ENCODE measurements around the gene ASB1.
"Not testable (repeated sequence)": the region's sequence is repeated elsewhere in the genome, so short reads cannot be mapped to it uniquely, and the experiment has no call there.

ASB1 gene

DNA sequence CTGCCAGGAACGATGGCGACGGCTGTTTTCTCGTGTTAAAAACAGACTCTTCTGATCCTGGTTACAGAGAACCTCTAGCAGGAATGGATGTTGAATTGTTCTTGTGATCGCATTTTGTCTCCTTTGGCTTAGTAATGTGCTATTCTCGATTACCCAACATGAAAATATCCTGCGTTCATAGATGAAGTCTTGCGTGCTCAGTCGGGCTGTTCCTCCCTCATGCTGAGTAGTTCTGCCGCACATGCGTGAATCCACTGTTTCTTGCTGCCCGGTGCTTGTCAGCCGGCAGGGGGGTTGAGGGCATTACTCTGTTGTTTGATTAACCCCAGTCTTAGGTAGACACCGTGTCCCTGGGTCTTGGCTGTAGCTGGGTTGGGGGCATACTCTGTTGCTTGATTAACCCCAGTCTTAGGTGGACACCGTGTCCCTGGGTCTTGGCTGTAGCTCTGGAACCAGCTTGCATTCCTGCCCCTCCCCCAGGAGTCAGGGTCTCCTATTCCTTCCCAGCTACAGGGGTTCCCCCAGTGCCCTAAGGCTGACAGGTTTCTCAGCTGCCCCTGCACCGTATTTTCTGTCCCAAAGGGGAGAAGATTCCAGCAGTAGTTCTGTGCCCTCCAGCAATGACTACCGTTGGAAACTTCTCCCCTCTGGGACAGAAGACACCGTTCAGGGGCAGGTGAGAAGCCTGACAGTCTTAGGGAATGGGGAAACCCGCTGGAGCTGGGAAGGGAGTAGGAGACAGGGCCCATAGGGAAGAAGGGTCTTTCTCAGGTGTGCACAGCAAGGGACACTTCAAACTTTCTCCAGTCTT is 22.1 kb upstream of the ASB1 start:
- no peak for DNase-seq (ENCODE audit: low read depth in 3 of 3)

DNA sequence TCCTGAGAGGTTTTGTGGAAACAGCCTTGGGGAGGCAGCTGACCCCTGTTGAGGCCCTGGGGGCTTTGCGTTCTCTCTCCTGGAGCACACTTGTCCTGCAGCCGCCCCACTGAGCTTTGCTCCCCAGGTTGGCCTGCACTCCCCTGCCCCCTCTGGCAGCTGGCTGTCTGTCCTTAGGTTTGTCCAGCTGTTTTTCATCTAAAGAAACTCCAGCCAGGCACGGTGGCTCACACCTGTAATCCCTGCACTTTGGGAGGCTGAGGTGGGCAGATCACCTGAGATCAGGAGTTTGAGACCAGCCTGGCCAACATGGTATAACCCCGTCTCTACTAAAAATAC is 21.5 kb upstream of the ASB1 start:
- not testable (repeated sequence) for DNase-seq (ENCODE audit: low read depth in 3 of 3)

DNA sequence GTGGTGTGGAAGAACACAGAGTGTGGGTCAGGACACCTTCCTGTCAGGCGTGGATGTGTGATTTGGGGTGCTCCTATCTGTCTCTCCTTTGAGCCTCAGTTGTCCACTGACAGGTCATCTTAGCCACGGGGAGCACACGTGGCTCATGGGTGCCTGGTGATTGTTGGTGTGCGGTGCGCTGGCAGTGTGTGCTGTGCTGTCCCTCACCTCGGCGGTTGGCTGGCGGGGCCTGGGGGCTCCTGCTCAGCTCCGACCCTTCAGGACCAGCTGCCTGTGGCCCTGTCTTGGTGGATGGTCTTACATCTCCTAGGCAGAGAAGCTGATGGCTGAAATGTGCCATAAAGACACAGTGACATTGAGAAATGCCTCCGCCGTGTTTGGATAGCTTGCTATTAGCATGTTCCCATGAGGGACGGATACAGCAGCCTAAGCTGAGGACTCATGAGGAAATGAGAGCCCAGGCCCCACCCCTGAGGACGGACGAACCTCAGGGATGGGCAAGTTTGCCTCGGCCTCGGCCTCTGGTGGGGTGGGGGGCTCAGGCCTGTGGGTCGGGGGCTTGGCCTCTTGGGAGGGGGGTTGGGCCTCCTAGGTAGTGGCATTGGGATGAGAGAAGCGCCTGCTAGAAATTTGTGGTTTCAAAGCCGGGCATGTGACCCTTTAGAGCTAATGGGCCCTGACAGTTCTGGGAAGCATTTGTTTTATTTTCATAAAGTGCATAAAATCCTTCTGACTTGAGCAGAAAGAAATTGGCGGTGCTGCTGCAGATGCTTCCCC is 20.3 kb upstream of the ASB1 start:
- DNase-seq (ENCODE audit: low read depth in 3 of 3), result no peak

DNA sequence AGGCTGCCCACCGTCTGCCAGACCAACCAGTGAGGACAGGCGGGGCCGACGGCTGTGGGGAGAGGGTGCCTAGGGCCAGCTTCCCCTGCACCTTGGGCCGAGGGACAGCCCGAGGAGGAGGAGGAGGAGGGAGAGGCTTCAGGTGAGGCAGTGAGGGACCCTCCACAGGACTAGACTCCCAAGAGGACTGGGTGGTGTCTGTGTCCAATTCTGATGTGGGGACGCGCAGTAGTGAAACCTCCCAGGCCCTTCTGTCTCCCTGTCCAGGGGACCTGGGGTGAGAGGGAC is 19.8 kb upstream of the ASB1 start:
- DNase-seq (ENCODE audit: low read depth in 3 of 3), result no peak

DNA sequence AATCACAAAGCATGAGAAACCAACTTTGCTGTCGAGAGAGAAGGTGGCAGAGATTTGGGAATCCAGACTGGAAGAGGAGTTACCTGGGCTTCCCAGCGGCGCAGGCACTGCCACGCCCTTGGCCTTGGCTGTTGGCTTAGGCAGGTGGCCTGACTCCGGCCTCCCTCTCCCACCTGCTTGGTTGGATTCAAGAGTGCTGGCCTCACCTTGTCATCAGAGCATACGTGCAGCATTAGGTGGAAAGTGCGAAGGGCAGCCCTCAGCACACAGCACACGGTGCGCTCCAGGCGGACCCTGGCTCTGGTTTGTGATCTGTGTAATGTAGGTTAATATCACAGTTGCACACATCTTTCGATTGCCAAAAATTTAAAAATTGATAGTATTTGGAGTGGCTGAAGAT is 19.2 kb upstream of the ASB1 start:
- no peak for DNase-seq (ENCODE audit: low read depth in 3 of 3)

DNA sequence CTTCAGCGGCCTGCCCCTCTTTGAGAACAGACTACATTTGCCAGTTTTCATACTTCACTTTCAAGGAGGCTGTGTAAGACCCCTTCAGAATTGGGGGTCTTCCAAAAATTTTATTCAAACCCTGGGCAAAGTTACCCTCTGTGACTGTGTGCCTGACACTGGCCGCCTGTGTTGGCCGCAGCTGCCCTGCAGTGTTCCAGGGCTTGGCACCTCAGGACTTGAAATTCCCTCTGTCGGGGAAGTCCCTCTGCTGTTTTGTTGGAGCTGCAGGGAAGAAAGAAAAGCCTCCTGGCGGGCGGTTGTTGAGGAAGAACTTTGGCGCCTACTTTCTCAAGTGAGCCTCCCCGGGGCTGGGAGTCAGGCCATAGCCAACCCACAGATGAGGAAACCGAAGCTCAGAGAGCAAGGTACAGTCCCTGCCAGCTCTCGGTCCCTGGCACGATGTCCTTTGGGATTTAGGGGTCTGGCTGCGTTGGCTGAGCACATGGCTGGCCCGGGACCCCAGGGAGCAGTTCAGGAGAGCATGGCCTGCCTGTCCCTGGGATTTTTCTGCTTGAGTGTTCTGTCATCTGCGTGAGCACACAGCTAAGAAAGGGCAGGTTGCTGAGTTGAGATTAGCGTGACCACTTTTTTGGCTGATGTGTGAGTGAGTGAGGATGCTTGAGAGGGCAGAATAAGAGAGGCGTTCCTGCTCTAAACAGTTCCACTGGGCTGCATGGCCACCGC is 17.9 kb upstream of the ASB1 start:
- no peak for DNase-seq (ENCODE audit: low read depth in 3 of 3)

DNA sequence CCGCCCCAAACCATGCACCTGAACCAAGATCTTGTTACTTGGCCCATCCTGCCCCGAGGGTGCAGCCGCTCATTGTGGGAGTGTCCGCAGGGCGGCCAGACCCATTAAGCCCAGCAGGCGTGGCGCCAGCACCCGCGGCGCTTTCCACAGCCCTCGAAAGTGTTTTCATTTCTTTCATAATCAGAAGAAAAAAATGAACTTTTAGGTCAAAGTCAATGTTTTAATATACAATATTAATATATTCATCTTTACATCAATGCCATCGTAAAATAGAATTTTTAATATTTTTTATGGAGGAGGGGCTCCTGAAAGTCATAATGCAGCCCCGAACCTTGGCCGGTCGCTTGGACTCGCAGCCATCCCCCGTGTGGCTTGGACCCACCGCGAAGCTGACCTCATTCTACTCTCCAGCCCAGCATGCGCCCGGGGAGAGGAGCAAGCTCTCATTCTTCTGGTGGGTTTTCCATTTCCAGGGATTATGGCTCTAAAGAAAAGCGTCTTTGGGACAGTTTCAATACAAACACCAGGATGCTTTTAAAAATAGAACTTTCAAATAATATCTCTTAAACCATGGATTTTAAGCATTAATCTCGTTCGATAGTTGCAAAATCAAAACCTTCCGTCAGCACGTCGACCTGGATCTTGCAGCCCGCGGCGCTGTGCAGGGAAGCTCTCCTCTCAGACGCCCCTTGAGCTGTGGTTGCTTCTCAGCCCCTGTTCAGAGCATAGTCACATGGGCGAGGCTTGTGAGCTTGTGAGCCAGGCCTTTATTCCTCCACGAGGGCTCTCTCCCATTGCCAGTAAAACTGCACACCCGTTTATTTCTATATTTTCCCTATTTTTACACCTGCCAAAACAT is 17.2 kb upstream of the ASB1 start:
- no peak for DNase-seq (ENCODE audit: low read depth in 3 of 3)

DNA sequence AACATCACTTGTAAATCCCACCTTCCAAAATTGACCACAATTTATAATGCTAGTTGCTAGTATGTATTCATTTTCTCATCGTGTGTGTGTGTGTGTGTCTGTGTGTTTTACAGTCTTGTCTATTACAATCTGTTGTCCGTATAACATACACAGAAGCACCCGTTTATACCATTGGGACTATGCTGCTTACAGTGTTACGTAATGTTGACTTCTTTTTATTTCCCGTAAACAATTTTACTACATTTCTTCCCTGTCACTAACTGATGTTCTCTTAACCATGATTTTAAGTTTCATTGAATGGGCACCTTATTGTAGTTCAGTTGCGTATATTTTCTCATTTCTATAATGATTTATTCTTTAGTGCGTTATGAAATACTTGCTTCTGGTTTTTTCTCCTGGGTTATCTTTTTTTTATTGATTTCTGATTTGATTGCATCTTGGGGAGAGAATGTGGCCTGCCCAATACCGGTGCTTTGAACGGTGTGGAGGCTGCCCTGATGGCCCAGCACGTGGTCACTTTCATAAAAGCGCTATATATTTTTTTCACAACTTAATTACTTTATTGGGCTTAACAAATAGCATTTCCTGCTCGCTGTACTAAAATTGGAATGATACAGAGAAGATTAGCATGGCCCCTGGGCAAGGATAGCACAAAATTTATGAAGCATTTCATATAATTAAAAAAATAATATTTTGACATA is 14.5 kb upstream of the ASB1 start:
- DNase-seq (ENCODE audit: low read depth in 3 of 3), result no peak

DNA sequence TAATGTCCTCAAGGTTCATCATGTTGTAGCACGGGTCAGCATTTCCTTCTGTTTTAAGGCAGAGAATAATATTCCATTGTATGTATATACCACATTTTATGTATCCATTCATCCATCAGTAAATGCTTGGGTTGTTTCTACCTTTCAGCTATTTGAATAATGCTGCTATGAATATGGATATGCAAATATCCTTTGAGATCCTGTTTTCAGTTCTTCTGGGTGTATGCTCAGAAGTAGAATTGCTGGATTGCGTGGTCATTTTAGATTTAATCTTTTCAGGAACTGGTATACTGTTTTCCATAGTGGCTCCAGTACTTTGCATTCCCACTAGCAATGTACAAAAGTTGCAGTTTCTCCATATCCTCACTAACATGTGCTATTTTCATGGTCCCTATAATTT is 13.4 kb upstream of the ASB1 start:
- DNase-seq (ENCODE audit: low read depth in 3 of 3), result no peak

DNA sequence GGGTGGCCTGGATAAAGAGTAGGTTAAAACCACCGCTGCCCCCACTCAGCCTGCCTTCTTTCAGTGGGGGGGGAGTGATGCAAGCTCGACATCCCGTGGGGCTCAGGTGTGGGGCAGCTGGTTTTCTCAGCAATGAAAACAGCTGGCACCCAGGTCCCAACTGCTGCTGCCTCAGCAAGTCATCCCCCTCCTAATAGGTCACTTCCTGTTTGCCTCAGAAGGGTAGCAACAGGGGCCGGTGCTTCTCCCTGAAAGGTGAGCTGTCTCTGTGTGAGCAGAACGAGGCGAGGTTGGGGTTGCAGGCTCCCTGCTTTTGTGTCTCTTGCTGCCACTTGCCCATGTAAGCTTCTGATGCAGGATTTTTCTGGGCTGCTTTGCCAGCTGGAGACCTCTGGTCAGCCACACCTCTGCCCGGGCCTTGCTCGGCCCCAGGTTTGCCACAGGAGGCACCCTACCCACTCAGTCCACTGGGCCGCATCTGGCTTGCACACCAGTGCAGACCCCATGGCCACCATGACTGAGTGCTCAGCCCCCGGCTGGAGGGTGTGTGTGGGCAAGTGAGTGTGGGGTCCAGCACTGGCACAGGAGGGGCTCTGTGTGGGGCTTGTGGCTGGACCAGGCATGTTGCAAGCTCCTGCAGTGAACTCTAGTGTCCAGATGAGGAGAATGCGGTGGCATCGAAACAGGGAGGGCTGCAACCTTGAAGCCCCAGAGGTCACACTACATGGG is 11.5 kb upstream of the ASB1 start:
- no peak for DNase-seq (ENCODE audit: low read depth in 3 of 3)

DNA sequence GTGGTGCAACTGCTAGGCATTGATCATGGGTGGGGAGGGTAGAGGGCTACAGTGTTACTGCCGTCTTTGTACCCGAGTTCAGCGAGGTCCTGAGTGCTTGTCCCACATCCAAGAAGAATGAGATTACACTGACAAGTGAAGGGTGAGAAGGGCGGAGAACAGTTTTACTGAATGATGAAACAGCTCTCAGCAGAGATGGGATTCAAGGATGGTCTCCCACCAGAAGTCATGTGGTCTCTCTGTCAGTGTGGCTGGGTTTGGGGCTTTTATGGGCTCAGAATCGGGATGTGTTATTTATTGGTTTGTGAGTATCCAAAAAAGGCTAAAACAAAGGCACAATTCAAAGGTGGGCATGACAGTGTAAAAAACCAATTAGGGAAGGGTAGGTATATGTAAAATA is 10.8 kb upstream of the ASB1 start:
- no peak for DNase-seq (ENCODE audit: low read depth in 3 of 3)

DNA sequence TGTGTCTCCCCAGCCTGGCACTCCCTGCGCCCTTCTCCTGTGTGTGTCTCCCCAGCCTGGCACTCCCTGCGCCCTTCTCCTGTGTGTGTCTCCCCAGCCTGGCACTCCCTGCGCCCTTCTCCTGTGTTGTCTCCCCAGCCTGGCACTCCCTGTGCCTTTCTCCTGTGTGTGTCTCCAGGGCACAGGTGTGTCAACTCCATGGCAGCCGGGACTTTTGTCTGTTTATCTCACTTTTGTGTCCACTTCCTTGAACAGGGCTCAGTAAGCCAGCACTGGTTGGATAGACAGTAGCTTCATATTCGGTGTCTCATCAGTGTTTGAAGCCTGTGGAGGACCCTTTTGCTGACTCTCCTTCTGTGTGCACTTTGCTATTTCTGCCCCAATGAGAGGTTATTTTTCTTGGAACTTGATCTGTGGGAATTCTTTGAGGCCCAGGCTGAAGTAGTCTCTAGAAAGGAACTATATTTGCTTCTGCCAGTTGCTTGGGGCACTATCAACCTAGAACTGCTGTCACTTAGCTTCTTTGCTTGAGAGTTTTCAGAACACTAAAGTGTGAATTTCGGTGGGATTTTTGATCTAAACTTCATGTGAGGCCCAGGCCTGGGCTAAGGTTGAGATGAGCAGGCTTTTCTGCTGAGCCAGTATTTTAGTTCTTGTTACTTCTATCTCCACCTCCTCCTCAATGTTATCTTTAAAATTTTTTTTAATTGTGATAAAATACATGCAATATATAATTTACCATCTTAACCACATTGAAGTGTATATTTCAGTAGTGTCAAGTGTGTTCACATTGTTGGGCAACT is 8.3 kb upstream of the ASB1 start:
- DNase-seq (ENCODE audit: low read depth in 3 of 3), result no peak

DNA sequence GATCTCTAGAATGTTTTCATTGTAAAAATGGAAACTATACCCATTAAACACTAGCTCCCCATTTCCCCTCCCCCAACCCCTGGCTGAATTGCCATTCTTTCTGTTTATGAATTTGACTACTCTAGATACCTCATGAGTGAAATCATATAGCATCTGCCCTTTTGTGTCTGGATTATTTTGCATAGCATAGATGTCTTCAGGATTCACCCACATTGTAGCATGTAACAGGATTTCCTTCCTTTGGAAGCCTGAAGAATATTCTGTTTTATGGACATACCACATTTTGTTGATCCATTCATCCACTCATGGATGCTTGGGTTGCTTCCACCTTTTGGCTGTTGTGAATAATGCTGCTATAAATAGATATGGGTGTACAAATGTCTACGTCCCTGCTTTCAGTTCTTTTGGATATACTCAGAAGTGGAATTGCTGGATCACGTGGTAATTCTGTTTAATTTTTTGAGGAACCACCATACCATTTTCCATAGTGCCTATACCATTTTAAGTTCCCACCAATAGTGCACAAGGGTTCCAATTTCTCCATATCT is 7.7 kb upstream of the ASB1 start:
- no peak for DNase-seq (ENCODE audit: low read depth in 3 of 3)

DNA sequence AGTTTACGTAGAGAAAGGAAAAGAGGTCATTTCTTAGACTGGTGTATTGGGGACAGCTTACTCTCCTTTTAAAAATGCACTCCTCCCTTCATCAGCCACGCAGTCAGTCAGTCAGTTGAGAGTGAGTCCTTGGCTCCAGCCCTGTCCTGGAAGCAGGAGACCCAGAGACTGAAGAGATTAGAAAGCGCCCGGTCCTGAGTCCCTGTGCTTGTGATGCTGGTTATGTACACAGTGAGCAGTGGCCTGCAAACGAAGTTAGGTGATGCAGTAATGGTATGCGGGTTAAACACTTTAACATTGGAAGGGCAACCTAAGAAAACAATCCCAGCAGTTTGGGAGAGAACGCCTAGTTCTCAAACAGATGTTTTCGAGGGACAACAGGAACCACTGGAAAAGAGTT is 6.3 kb upstream of the ASB1 start:
- no peak for DNase-seq (ENCODE audit: low read depth in 3 of 3)

DNA sequence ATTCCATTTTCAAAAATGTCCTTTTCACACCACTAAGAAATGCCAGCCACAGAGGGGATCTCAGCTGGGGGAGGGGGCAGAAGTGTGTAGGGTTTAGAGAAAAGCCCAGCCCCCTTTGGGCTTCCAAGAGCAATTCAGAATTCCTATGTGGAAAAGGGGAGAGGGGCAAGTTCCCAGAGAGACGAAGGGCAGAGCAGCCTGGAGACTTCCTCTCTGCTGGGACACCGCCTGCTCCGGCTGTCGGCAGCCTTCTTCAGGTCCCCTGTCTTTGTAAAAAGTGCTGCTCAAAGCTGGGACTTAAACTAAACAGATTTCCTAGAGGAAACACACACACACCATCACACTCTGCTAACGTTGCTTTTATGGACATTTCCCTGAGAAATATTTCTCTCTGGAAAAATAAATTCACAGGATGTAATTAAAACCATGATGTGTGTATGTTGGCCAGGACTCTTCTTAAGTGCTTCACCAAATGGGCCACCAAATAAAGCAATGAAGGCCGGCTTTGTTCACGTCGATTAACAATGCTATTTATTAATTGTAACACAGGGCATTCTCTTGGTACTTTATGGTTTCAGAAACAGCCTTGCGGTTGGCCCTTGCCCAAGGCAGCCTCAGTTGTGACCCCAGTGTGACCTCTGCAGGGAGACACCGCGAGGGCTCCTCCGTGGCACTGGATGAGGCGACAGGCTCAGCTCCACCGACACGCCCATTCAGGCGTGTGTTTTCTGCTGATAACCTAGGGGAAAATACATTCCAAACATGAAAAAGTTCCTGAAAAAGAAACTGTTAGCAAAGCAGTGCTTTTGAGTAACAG is 5.6 kb upstream of the ASB1 start:
- DNase-seq (ENCODE audit: low read depth in 3 of 3), result no peak

DNA sequence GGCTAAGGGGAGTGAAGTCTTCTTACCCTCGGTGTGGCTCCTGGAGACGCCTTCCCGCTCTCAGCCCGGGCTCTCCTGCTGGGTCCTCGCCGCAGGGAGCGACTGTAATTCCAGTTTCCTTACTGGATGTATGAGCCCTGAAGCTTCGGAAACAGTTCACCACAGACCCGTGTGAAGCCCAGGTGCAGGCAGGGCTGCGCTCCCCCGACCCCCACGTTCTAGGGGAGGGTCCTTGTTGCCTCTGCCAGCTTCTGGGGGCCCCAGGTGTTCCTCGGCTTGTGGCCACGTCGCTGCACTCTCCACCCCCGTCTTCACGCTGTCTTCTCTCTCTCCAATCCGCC is 5.1 kb upstream of the ASB1 start:
- no peak for DNase-seq (ENCODE audit: low read depth in 3 of 3)

DNA sequence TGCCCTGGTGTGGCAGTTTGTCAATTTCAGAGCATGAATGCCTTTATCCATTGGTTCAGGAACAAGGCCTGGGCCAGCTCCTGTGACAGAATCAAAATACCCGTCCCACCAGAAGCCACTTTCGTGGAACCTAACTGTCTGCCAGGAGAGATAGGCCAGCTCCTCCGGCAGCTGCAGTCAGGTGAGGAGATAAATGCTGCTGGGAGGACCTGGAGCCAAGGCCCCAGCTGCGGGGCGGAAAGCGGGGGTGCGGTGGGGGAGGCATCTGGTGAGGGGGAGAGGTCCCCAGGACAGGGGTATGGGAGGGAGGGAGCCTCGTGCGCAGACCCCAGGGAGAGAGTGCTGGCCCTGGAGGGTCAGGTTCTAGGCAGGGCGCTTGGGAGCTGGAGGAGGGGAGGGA is 4.4 kb upstream of the ASB1 start:
- DNase-seq (ENCODE audit: low read depth in 3 of 3), result no peak

DNA sequence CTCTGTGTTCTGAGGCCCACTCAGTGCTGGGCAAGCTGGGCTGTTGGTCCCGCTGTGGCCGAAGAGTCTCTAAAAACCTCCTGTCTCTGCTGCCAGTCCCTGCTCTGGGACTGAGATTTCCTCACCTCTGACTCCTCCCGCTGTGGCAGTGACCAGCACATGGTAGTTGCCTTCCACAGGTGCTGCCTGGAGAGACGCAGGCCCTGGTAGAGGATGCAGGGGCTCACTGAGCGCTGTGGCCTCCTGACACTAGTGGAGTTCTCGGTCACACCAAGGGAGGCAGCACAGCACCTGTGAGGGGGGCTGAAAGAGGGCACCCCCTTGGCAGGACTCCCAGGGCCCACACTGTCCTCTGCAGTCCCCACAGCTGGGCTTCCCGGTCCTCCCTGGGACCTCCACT is 3.8 kb upstream of the ASB1 start:
- DNase-seq (ENCODE audit: low read depth in 3 of 3), result no peak

All from stimulated activated CD4-positive, alpha-beta T cell treated with anti-CD3 and anti-CD28 coated beads, TNF-alpha, amount 100 ng/mL, for 4 hours (primary cell).